Endodermal cell (in vitro differentiated cells): ENCODE measurements around the gene CDC6. TPM values are rescaled to one million over a fixed set of nuclear protein-coding genes. Genes with fewer than 3 reads are reported as not detected.

ENCODE experiments used
- DNase-seq: peaks from one replicate; pipeline ENCODE4 v3.0.0-alpha.2; 2017
- H3K27ac ChIP-seq: 2 replicates; pipeline ENCODE4 v1.5.1; 2013; ENCODE audit warnings: mild to moderate bottlenecking, low read depth, low read length, moderate library complexity
- H3K27me3 ChIP-seq: 2 replicates; pipeline ENCODE4 v1.6.1; 2013; ENCODE audit warnings: mild to moderate bottlenecking, low read length, moderate library complexity; ENCODE audit not compliant: insufficient read depth, control insufficient read depth, poor library complexity, severe bottlenecking
- H3K36me3 ChIP-seq: 2 replicates; pipeline ENCODE4 v1.7.0; 2013; ENCODE audit warnings: mild to moderate bottlenecking, low read length, moderate library complexity; ENCODE audit not compliant: control insufficient read depth, insufficient read depth
- H3K4me1 ChIP-seq: one replicate; pipeline ENCODE4 v1.7.0; 2013; ENCODE audit warnings: low read length; ENCODE audit not compliant: control insufficient read depth, insufficient read depth
- H3K4me3 ChIP-seq: 2 replicates; pipeline ENCODE4 v1.5.1; 2013; ENCODE audit warnings: mild to moderate bottlenecking, low read length, moderate library complexity
- H3K9ac ChIP-seq: 2 replicates; pipeline ENCODE4 v1.6.1; 2013; ENCODE audit warnings: mild to moderate bottlenecking, low read length, moderate library complexity; ENCODE audit not compliant: poor library complexity, severe bottlenecking; ENCODE audit errors: extremely low read depth
- H3K9me3 ChIP-seq: 2 replicates; pipeline ENCODE4 v1.6.1; 2013; ENCODE audit warnings: mild to moderate bottlenecking, low read length, moderate library complexity; ENCODE audit not compliant: control insufficient read depth
- H3K27ac Mint-ChIP-seq: 2 replicates; pipeline ENCODE4 v1.8.0; 2020; ENCODE audit warnings: mixed read lengths
- H3K27me3 Mint-ChIP-seq: 2 replicates; pipeline ENCODE4 v1.8.0; 2021; ENCODE audit warnings: mild to moderate bottlenecking, mixed read lengths; ENCODE audit not compliant: insufficient read depth
- H3K36me3 Mint-ChIP-seq: 2 replicates; pipeline ENCODE4 v1.8.0; 2020; ENCODE audit warnings: low read depth, mixed read lengths
- H3K4me1 Mint-ChIP-seq: 2 replicates; pipeline ENCODE4 v1.8.0; 2020; ENCODE audit warnings: mixed read lengths
- H3K4me3 Mint-ChIP-seq: 2 replicates; pipeline ENCODE4 v1.8.0; 2020; ENCODE audit warnings: mild to moderate bottlenecking, moderate library complexity, mixed read lengths
- H3K9me3 Mint-ChIP-seq: 2 replicates; pipeline ENCODE4 v1.8.0; 2020; ENCODE audit warnings: mild to moderate bottlenecking, mixed read lengths
- WGBS, 2 experiments: methylation state at CpG; one replicate each; pipeline versions ENCODE4 v1.1.5 to v1.1.7; 2013; ENCODE audit warnings: missing lambda C conversion rate in 2 of 2, mixed read lengths in 1 of 2; ENCODE audit not compliant: insufficient coverage in 1 of 2, insufficient read length in 1 of 2; 5-methylcytosine and 5-hydroxymethylcytosine counted together
- total RNA-seq, 2 donors: library from RNA; stranded (reverse); fragmentation: NEBNext Ultra II Directional in 1 of 2; extraction: Animal tissue kit (Norgen Biotek cat#: 25700) in 1 of 2; gene quantifications; 2 replicates in 1 of 2; 3 replicates in 1 of 2; pipeline ENCODE4 v1.2.1, GENCODE V29; 2021
- TF ChIP-seq, protein P1 (sequence below): fragments of 200-600 bp; sonication (generic); conservative IDR thresholded peaks from 2 replicates; pipeline ENCODE4 v1.5.0; 2021; ENCODE audit warnings: antibody characterized with exemption, mild to moderate bottlenecking

The CDC6 gene
- total RNA-seq, 2 donors from 2014 or later, result 88.4 to 95.4 TPM

DNA sequence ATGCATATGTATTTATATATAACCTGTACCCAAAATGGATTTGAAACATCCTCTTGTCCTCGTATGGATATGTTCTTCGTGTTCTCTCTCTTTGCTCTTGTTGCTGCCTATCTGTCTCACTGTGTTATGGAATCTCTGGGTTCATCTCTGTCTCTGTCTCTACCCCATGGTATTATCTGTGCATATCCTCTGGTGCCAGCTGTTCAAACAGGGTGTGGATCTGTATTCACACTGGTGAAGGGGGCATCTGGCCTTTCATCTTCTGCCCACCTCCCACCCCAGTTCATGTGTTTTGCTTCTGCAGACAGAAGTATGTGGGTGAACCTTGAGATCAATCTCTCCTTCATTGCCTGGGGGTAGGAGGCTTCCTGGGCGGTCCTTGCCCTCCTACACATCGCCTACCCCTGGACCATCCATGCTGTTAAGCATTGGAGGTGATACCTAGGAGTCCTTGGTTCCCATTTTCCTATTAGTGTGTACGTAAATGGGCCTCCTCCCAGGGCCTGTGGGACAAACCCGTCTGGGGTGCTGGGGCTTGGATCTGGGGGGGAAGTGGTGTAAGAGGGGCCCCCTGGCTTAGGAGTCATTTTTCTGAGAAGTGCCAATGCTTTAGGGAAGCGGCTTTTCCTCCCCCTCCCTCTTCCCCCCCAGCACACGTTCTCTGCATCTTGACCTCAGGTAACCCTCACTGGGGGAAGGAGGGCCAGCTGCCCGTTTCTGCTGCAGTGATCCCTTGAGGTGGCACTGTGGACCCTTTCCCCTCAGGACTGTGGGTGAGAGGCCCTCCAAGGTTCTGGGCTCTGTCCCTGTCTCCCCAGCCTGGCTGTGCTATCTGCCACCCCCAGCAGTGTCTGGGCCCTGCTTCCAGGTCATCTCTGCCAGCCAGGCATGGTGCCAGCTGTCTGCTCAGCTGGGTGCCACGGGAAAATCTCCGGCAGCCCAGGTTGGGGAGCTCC lies 42.4 kb downstream of the CDC6 start:
- Histone ChIP-seq H3K36me3 (no peaks in the 10 kb centered on the region), H3K4me1 (peaks cover 12% of the 10 kb centered on the region), H3K9ac (no peak overlapping the region), H3K9me3 (no peaks in the 10 kb centered on the region), H3K4me3 (no peak overlapping the region), H3K27ac (no peak overlapping the region), H3K27me3 (no peaks in the 10 kb centered on the region)
- Mint-ChIP-seq H3K4me3 (no peak overlapping the region), H3K36me3 (peaks cover 15% of the 10 kb centered on the region), H3K27me3 (peaks cover 2% of the 10 kb centered on the region), H3K27ac (no peak overlapping the region), H3K4me1 (peaks cover 34% of the 10 kb centered on the region), H3K9me3 (no peaks in the 10 kb centered on the region)
- 85 to 89% methylated on average over 6 to 11 of the region's 11 CpGs for WGBS, 2 experiments
- DNase-seq, result no peak
- TF ChIP-seq, protein P1, sequence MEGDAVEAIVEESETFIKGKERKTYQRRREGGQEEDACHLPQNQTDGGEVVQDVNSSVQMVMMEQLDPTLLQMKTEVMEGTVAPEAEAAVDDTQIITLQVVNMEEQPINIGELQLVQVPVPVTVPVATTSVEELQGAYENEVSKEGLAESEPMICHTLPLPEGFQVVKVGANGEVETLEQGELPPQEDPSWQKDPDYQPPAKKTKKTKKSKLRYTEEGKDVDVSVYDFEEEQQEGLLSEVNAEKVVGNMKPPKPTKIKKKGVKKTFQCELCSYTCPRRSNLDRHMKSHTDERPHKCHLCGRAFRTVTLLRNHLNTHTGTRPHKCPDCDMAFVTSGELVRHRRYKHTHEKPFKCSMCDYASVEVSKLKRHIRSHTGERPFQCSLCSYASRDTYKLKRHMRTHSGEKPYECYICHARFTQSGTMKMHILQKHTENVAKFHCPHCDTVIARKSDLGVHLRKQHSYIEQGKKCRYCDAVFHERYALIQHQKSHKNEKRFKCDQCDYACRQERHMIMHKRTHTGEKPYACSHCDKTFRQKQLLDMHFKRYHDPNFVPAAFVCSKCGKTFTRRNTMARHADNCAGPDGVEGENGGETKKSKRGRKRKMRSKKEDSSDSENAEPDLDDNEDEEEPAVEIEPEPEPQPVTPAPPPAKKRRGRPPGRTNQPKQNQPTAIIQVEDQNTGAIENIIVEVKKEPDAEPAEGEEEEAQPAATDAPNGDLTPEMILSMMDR, result no peak

- Histone ChIP-seq H3K9ac (no peak overlapping the region), H3K4me1 (peaks cover 13% of the 10 kb centered on the region), H3K36me3 (no peaks in the 10 kb centered on the region), H3K9me3 (no peaks in the 10 kb centered on the region), H3K27me3 (no peaks in the 10 kb centered on the region), H3K4me3 (no peak overlapping the region), H3K27ac (no peak overlapping the region)
- H3K27me3 Mint-ChIP-seq, result peaks cover 3% of the 10 kb centered on the region
- H3K4me3 Mint-ChIP-seq, result no peak overlapping the region
- DNase-seq, result no peak
- TF ChIP-seq, protein P1, result no peak
- H3K36me3 Mint-ChIP-seq, result peaks cover 15% of the 10 kb centered on the region
- WGBS, 2 experiments, result 93 to 97% methylated on average over 3 to 10 of the region's 10 CpGs
- H3K4me1 Mint-ChIP-seq, result peaks cover 34% of the 10 kb centered on the region
- no peaks in the 10 kb centered on the region for H3K9me3 Mint-ChIP-seq
- no peak overlapping the region for H3K27ac Mint-ChIP-seq
Measured at GRCh38 chr17:40330850-40331470, 43.3 kb downstream of the CDC6 start.

DNA sequence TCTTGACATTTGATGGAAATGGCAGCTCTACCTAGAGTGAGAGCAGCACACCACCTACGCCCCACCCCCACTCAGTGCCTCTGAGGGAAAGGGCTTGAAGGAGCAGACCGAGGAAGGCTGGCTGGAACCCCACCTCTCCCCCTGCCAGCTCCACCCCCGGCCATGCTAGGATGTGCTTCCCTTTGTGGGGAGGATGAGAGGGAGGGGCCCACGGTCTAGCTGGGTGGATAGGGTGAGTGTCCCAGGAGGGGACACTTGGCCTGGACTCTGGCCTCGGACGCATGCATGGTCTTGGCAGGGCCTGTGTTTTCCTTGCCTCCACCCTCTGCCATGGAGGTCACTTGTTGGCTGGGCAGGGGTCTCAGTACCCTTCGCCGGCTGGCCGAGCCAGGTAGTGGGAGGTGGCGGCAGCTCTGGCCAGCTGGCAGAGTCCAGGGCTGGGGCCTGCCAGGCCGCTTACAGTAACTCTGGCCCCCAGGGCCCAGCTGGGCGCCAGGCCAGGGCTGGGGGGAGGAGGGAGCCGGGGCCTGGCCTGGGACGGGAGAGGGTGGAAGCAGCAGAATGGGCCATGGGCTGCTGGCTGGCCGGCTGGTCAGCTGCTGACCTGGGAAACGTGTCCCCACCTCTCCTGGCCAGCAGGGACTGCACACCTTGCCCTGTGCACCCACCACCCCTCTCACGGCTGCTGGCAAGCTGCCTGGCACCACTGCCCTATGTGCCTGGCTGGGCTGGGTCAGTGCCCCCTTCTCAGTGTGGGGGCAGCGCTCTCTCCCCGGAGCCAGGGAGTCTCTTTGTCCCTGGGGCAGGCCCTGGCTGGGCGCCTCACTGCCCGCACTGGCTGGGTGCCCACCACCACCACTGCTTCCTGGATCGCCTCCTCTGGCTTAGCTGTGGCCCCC lies 44.3 kb downstream of the CDC6 start:
- TF ChIP-seq, protein P1, result no peak

More for the DNA sequence above, 44.3 kb downstream of the CDC6 start:
- Histone ChIP-seq H3K4me1 (peaks cover 10% of the 10 kb centered on the region), H3K9ac (no peak overlapping the region), H3K27me3 (no peaks in the 10 kb centered on the region), H3K36me3 (no peaks in the 10 kb centered on the region), H3K4me3 (no peak overlapping the region), H3K9me3 (no peaks in the 10 kb centered on the region), H3K27ac (no peak overlapping the region)
- Mint-ChIP-seq H3K36me3 (peaks cover 15% of the 10 kb centered on the region), H3K4me1 (peaks cover 28% of the 10 kb centered on the region), H3K27me3 (peaks cover 5% of the 10 kb centered on the region), H3K27ac (no peak overlapping the region), H3K9me3 (no peaks in the 10 kb centered on the region), H3K4me3 (no peak overlapping the region)
- 91 to 92% methylated on average over 7 to 21 of the region's 22 CpGs for WGBS, 2 experiments
- DNase-seq, result no peak
